Osteoblast (primary cell): Measurements from ENCODE around the gene BTG4. TPM values are rescaled to one million over a fixed set of nuclear protein-coding genes. Genes with fewer than 3 reads are reported as not detected.

ENCODE experiments used
- DNase-seq: peaks from one replicate; pipeline ENCODE4 v3.0.0; 2011; ENCODE audit warnings: low spot score, mixed read lengths; ENCODE audit not compliant: insufficient read length; ENCODE audit errors: missing footprints
- H2AFZ ChIP-seq: 2 replicates; pipeline ENCODE4 v1.6.0; 2011; ENCODE audit warnings: mild to moderate bottlenecking, low read length
- H3K27ac ChIP-seq: 2 replicates; pipeline ENCODE4 v1.5.1; 2011; ENCODE audit warnings: mild to moderate bottlenecking, low read depth, low read length, moderate library complexity
- H3K27me3 ChIP-seq: 2 replicates; pipeline ENCODE4 v1.6.0; 2012; ENCODE audit warnings: mild to moderate bottlenecking, control low read depth, inconsistent platforms, low read length, moderate library complexity; ENCODE audit not compliant: insufficient read depth
- H3K36me3 ChIP-seq: 2 replicates; pipeline ENCODE4 v1.5.1; 2011; ENCODE audit warnings: mild to moderate bottlenecking, low read length, control low read depth, moderate library complexity; ENCODE audit not compliant: insufficient read depth
- H3K4me1 ChIP-seq: 2 replicates; pipeline ENCODE4 v1.5.1; 2011; ENCODE audit warnings: mild to moderate bottlenecking, low read length, control low read depth, moderate library complexity; ENCODE audit not compliant: insufficient read depth
- H3K4me2 ChIP-seq: 2 replicates; pipeline ENCODE4 v1.6.0; 2011; ENCODE audit warnings: mild to moderate bottlenecking, low read length; ENCODE audit not compliant: insufficient read depth
- H3K4me3 ChIP-seq: fragments of 200-600 bp; sonication (generic); 3 replicates; pipeline ENCODE4 v1.5.1; 2012; ENCODE audit warnings: mild to moderate bottlenecking, low read length, inconsistent platforms; ENCODE audit not compliant: insufficient read depth
- H3K79me2 ChIP-seq: 2 replicates; pipeline ENCODE4 v1.6.0; 2012; ENCODE audit warnings: mild to moderate bottlenecking, low read length, control low read depth, inconsistent platforms; ENCODE audit not compliant: insufficient read depth
- H3K9me3 ChIP-seq: 2 replicates; pipeline ENCODE4 v1.5.1; 2011; ENCODE audit warnings: low read depth, low read length, control low read depth
- H4K20me1 ChIP-seq: 2 replicates; pipeline ENCODE4 v1.6.0; 2012; ENCODE audit warnings: mild to moderate bottlenecking, low read length, control low read depth; ENCODE audit not compliant: insufficient read depth
- total RNA-seq: library from RNA; depleted of rRNA; stranded (reverse); fragments of >200 nt; gene quantifications from 2 replicates; pipeline ENCODE4 v1.2.3, GENCODE V29; 2012
- TF ChIP-seq, protein P1 (sequence below): IDR thresholded peaks from 2 replicates; pipeline ENCODE4 v1.5.1; 2011; ENCODE audit warnings: mild to moderate bottlenecking, low read depth, low read length, moderate library complexity; ENCODE audit errors: extremely low read depth

The BTG4 gene
- total RNA-seq: 0.29 TPM in 1 of 2 replicates, not detected in the other

DNA sequence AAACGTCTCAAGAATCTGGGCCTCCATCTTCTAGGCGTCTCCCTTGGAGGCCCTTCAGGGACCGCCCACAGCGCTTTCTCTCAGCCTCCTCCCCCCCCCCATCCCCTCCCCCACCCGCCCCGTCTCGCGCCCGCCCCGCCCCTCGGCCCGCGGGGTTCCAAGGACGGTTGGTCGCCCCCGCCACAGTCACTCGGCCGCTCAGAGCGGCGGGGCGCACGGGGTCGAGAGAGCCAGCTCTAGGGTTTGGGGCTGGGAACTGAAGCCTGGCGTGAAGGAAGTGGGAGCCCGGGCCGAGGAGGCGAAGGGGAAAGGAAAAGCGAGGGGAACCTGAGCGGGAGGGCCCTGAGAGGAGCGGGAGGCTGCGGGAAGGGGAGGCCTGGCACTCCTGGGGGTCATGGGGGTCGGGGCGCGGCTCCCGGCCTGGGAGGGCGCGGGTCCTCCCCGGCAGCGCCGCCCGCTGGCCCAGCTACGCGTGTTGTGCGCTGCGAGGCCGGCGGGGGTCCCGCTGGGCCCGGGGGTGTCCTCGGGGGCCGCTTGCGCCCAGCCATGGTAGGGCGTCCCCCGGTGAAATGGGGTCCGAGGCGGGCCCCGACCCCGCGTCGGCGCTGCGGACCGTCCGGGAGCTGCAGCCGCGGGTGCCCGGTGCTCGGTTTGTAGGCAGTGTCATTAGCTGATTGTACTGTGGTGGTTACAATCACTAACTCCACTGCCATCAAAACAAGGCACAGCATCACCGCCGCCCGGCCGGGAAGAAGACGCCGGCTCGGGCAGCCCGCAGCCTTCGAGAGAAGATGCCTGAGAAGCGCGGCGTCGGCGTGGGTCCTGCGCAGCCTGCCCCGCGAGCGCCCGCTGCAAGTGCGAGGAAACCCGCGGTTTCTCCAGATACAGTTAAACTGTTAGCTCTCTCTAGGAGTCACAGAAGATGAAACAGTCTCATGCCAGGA, at the start of gene BTG4:
BTG4 (minus strand) TSS at position 91 of the 944 bp plus-strand sequence. CDS start 13,610 bp downstream, outside the sequence.
- H3K4me3 ChIP-seq: peak within 1 kb of the TSS; percentile 71
- no peaks in the 10 kb centered on the region for H3K9me3 ChIP-seq
- peak; percentile 84 for DNase-seq
- H3K36me3 ChIP-seq: no peaks in the 10 kb centered on the region
- H3K4me2 ChIP-seq: peak within 1 kb of the TSS; percentile 77
- no peaks in the 10 kb centered on the region for H3K4me1 ChIP-seq
- H3K27ac ChIP-seq: no peak within 1 kb of the TSS
- H4K20me1 ChIP-seq: no peaks in the 10 kb centered on the region
- peak within 1 kb of the TSS; percentile 80 for H2AFZ ChIP-seq
- H3K27me3 ChIP-seq: no peaks in the 10 kb centered on the region
- H3K79me2 ChIP-seq: no peaks in the 10 kb centered on the region
- TF ChIP-seq, protein P1, sequence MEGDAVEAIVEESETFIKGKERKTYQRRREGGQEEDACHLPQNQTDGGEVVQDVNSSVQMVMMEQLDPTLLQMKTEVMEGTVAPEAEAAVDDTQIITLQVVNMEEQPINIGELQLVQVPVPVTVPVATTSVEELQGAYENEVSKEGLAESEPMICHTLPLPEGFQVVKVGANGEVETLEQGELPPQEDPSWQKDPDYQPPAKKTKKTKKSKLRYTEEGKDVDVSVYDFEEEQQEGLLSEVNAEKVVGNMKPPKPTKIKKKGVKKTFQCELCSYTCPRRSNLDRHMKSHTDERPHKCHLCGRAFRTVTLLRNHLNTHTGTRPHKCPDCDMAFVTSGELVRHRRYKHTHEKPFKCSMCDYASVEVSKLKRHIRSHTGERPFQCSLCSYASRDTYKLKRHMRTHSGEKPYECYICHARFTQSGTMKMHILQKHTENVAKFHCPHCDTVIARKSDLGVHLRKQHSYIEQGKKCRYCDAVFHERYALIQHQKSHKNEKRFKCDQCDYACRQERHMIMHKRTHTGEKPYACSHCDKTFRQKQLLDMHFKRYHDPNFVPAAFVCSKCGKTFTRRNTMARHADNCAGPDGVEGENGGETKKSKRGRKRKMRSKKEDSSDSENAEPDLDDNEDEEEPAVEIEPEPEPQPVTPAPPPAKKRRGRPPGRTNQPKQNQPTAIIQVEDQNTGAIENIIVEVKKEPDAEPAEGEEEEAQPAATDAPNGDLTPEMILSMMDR: no peak

GRCh38 chr11:111561791-111562325, 49.7 kb upstream of the BTG4 start:
- peak; percentile 85 for DNase-seq
- H3K79me2 ChIP-seq: no peaks in the 10 kb centered on the region
- H4K20me1 ChIP-seq: no peaks in the 10 kb centered on the region
- peak overlapping the region; percentile 70 for H3K27ac ChIP-seq
- no peak overlapping the region for H2AFZ ChIP-seq
- TF ChIP-seq, protein P1: no peak
- no peaks in the 10 kb centered on the region for H3K27me3 ChIP-seq
- H3K4me1 ChIP-seq: peaks cover 34% of the 10 kb centered on the region
- peaks cover 25% of the 10 kb centered on the region for H3K36me3 ChIP-seq
- peak overlapping the region; percentile 22 for H3K4me2 ChIP-seq
- no peak overlapping the region for H3K4me3 ChIP-seq
- H3K9me3 ChIP-seq: no peaks in the 10 kb centered on the region

DNA sequence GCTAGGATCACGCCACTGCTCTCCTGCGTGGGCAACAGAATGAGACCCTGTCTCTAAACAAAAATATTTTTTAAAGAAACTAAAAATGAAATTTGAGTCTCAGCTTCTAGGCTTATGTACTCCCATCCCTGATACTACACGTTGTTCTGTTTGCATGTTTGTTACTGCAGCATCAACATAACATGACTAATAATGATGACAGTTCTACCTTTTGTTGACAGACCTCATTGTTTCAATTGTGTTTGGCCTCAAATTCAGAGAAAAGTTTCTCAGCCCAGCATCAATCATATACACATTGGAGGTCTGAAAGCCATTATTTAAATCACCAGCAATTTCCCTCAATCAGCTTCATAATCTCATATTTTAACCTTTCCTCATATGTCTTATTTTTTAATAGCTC, 49.1 kb upstream of the BTG4 start:
- TF ChIP-seq, protein P1: no peak
- Histone ChIP-seq H3K36me3 (peaks cover 29% of the 10 kb centered on the region), H3K4me1 (peaks cover 40% of the 10 kb centered on the region), H3K79me2 (no peaks in the 10 kb centered on the region), H4K20me1 (no peaks in the 10 kb centered on the region), H3K27me3 (no peaks in the 10 kb centered on the region), H2AFZ (no peak overlapping the region), H3K4me3 (no peak overlapping the region), H3K9me3 (no peaks in the 10 kb centered on the region), H3K4me2 (peak overlapping the region; percentile 22), H3K27ac (peak overlapping the region; percentile 70)
- DNase-seq: no peak

GRCh38 chr11:111560800-111561199, 48.6 kb upstream of the BTG4 start:
- DNase-seq: no peak
- Histone ChIP-seq H3K27ac (peak overlapping the region; percentile 70), H3K4me1 (peaks cover 45% of the 10 kb centered on the region), H3K9me3 (no peaks in the 10 kb centered on the region), H3K4me3 (no peak overlapping the region), H3K36me3 (peaks cover 34% of the 10 kb centered on the region), H3K27me3 (no peaks in the 10 kb centered on the region), H4K20me1 (no peaks in the 10 kb centered on the region), H3K4me2 (no peak overlapping the region), H2AFZ (no peak overlapping the region), H3K79me2 (no peaks in the 10 kb centered on the region)
- TF ChIP-seq, protein P1: no peak
